Small intestine (tissue), 7 donors: Measurements from ENCODE around the gene KLHDC8B. TPM values are rescaled to one million over a fixed set of nuclear protein-coding genes. Genes with fewer than 3 reads are reported as not detected.

Experiments used
- DNase-seq, 2 donors: peaks; one replicate each; pipeline versions ENCODE4 v3.0.0 to v3.0.0-alpha.2; 2013
- FAIRE-seq: peaks from 2 replicates; lab custom pipeline; 2012; peaks lifted over from hg19 to GRCh38; lab: Jason Lieb, UNC
- H3K27ac ChIP-seq, 3 donors: one replicate each; pipeline ENCODE4 v1.5.1; 2013; ENCODE audit warnings: low read length in 2 of 3, mild to moderate bottlenecking in 2 of 3, control low read depth in 1 of 3, inconsistent platforms in 1 of 3, low read depth in 1 of 3, moderate library complexity in 1 of 3
- H3K27me3 ChIP-seq, 3 donors: one replicate each; pipeline ENCODE4 v1.6.1; 2013; ENCODE audit warnings: low read length in 3 of 3, inconsistent platforms in 1 of 3; ENCODE audit not compliant: control insufficient read depth in 3 of 3, insufficient read depth in 3 of 3
- H3K36me3 ChIP-seq, 3 donors: one replicate each; pipeline ENCODE4 v1.6.1; 2013; ENCODE audit warnings: low read length in 3 of 3, inconsistent platforms in 1 of 3, low read depth in 1 of 3, mild to moderate bottlenecking in 1 of 3, moderate library complexity in 1 of 3; ENCODE audit not compliant: control insufficient read depth in 3 of 3, insufficient read depth in 2 of 3
- H3K4me1 ChIP-seq, 3 donors: one replicate each; pipeline ENCODE4 v1.6.1; 2013; ENCODE audit warnings: low read length in 2 of 3, inconsistent platforms in 1 of 3, low read depth in 1 of 3, mild to moderate bottlenecking in 1 of 3, moderate library complexity in 1 of 3; ENCODE audit not compliant: control insufficient read depth in 3 of 3, insufficient read depth in 2 of 3
- H3K4me3 ChIP-seq, 3 donors: one replicate each; pipeline ENCODE4 v1.5.1; 2013; ENCODE audit warnings: low read length in 3 of 3, control low read depth in 1 of 3, inconsistent platforms in 1 of 3, low read depth in 1 of 3, mild to moderate bottlenecking in 1 of 3, moderate library complexity in 1 of 3
- H3K9me3 ChIP-seq, 2 donors: one replicate each; pipeline ENCODE4 v1.6.1; 2013; ENCODE audit warnings: low read depth in 1 of 2, low read length in 1 of 2; ENCODE audit not compliant: control insufficient read depth in 2 of 2, insufficient read depth in 1 of 2
- WGBS, 3 donors: extraction: QIAGEN DNeasy Blood & Tissue Kit; methylation state at CpG; one replicate each; pipeline ENCODE4 v1.1.7; 2013; 5-methylcytosine and 5-hydroxymethylcytosine counted together
- polyA plus RNA-seq, 4 donors: library from polyadenylated mRNA; stranded (reverse) in 3 of 4; unstranded in 1 of 4; fragments of 200-250 nt in 3 of 4; fragments of 120-200 nt in 1 of 4; gene quantifications; one replicate each; pipeline versions ENCODE4 v1.2.1 to v1.2.3, GENCODE V29; 2013
- donor health status: healthy with polysubstance abuse.
- donor health status: control.
- donor health status: control.
- donor health status: Bipolar disorder and iron deficiency.
- donor health status: healthy.

The KLHDC8B gene
- polyA plus RNA-seq, 4 donors = 6.3 to 58.0 (median 13.8) TPM

DNA sequence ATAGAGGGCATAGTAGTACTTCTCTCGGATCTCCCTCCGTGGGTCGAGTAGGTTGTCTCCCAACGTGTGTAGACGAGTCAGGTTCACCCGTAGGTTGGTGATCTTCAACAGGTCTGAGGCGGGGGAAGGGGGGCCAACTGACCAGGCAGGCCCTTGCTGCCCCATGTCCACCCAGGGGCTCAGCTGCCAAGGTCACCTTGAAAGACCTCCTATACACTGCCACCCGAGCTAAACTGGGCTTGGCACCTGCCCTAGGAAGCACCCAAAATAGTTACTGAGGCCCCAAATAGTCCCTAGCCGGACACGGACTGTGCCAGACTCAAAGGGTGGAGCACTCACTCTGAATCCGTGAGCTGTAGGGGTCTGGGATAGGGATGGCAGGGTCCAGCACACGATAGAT, 40.4 kb upstream of the KLHDC8B start:
- Histone ChIP-seq H3K27me3 (no peaks in the 10 kb centered on the region), H3K27ac (no peak overlapping the region), H3K4me1 (peaks cover 0 to 16% (median 4%) of the 10 kb centered on the region in 3 donors), H3K4me3 (no peak overlapping the region), H3K9me3 (no peaks in the 10 kb centered on the region), H3K36me3 (peaks cover 0 to 52% (median 0%) of the 10 kb centered on the region in 3 donors)
- 80 to 91% (median 82%) methylated on average over 12 of the region's 12 CpGs for WGBS, 3 donors
- DNase-seq = no peak
- no peak for FAIRE-seq

DNA sequence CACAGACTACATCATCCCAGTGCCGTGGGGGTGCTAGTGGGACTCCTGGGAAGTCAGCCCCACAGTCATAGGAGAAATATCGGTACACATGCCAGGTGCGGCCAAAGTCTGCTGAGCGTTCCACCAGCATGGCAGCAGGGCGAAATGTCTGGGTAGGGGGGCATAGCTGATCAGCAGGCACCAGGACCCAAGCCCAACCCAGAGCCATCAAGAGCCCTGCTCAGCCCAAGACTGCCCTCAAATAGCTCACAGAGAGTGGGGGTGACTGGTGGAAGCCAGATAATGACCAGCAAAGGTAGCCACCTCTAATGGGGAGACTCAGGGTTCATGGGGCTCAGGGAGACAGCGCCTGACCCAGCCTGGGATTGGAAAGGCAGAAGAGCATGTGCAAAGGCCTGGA, 39.8 kb upstream of the KLHDC8B start:
- no peaks in the 10 kb centered on the region for H3K9me3 ChIP-seq
- 90 to 93% (median 91%) methylated on average over 6 of the region's 6 CpGs for WGBS, 3 donors
- peak overlapping the region in 1 of 3 donors; percentile 54 for H3K4me3 ChIP-seq
- peak overlapping the region in 1 of 3 donors; percentile 92 for H3K27ac ChIP-seq
- no peak for DNase-seq
- H3K27me3 ChIP-seq = no peaks in the 10 kb centered on the region
- peaks cover 0 to 16% (median 4%) of the 10 kb centered on the region in 3 donors for H3K4me1 ChIP-seq
- FAIRE-seq = no peak
- peaks cover 0 to 47% (median 0%) of the 10 kb centered on the region in 3 donors for H3K36me3 ChIP-seq

DNA sequence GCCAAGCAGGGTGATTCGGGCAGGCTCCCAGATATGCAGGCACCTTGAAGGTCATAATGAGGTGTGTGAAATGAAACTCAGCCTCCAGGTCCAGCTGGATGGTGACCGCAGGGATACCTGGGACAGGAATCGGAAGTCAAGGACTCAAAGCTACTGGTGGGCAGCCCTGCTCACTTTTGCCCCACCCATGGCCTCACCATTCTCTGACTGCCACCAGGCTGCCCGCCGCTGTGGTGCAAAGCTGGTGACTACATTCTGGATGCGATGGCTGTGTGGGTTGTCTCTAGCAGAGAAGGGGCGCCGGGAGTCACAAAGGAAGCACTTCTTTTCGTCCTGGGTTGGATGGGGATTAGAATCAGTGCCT, 39.3 kb upstream of the KLHDC8B start:
- Histone ChIP-seq H3K9me3 (no peaks in the 10 kb centered on the region), H3K27me3 (no peaks in the 10 kb centered on the region), H3K27ac (peak overlapping the region in 2 of 3 donors; percentile 51 to 92), H3K4me3 (peak overlapping the region in 2 of 3 donors; percentile 54 to 56), H3K36me3 (peaks cover 0 to 42% (median 0%) of the 10 kb centered on the region in 3 donors), H3K4me1 (peaks cover 0 to 16% (median 4%) of the 10 kb centered on the region in 3 donors)
- 56 to 62% (median 58%) methylated on average over 9 of the region's 9 CpGs for WGBS, 3 donors
- DNase-seq (no peak), FAIRE-seq (no peak)

DNA sequence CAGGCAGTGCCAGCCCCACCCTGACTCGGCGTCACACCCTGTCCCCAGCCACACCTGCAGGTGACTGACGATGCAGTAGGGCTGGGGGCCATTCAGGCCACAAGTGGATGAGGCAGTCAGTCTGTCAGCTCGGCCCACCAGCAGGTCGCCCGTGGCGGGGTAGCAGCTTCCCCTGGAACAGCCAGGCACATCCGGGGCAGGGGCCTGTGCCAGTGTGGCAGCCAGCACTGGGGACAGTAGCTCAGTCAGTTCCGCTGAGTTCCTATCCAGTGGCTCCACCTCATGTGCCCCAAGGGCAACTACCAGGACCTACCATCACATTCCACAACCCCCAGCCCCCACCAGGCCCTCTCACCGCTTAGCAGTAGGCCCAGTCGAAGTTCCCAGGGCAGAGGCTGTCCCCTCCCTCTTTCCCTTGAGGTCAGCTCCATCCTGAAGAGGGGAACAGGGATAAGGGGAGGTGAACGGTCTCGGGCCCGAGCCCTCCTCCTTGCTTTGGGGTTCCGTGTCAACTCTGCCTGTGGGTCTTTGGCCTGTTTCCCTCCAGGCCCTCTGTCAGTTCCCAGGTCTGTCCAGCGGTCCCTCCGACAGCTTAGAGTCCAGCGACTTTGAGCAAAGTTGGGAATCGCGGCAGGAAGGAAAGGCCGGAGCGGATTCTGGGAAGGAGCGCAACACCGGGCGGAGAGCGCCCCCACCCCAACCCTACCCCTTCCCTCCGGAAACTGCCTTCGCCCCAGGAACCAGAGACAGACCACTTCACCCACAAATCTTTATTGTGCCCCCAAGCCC, 38.8 kb upstream of the KLHDC8B start, which contains the start of gene LAMB2:
Gene LAMB2 (minus strand): TSS at position 614 of the 789 bp plus-strand sequence. CDS start 183 bp downstream, at position 431.
- Histone ChIP-seq H3K9me3 (no peaks in the 10 kb centered on the region), H3K4me3 (peak within 1 kb of the TSS; percentile 43 to 56 (median 54)), H3K27me3 (no peaks in the 10 kb centered on the region), H3K4me1 (peaks cover 0 to 16% (median 4%) of the 10 kb centered on the region in 3 donors), H3K36me3 (peaks cover 0 to 42% (median 0%) of the 10 kb centered on the region in 3 donors), H3K27ac (peak within 1 kb of the TSS; percentile 38 to 92 (median 51))
- DNase-seq = peak; percentile 80 to 88
- no peak for FAIRE-seq
- 14 to 27% (median 16%) methylated on average over 28 of the region's 28 CpGs for WGBS, 3 donors

DNA sequence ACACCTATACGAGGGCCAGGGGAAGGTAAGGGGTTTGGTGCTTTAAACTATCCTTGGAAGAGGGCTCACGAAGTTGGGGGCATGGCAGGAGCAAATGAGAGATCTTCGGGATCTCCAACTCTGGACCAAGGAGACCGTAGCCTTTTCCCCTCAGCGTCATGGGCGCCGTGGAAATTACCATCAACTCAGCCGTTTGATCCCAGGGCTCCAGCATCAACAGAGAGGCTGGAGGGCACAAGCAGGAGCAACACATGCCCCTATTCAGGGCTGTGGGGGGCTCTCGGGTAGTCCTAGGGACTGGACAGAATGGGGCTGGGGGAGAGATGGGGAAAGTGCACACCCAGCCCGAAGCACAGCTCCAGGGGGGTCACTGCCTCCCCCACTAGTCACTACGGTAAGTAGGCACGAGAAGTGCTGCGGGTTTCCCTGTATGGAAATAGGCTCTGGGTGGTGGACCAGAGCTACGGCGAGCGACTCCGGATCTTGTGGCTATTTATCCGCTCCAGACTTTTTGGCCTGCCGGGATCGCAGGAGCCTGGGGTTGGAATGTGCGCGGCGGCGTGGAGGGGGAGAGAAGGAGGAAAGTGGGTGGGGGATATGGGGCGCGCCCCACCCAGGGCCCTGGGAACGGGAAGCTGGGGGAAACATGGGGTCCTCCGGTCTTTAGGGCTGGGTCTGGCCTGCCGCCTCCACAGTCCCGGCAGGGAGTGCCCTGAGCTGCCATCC, 38.0 kb upstream of the KLHDC8B start:
- Histone ChIP-seq H3K27ac (peak overlapping the region; percentile 8 to 77 (median 51)), H3K9me3 (no peaks in the 10 kb centered on the region), H3K4me1 (peaks cover 0 to 16% (median 4%) of the 10 kb centered on the region in 3 donors), H3K27me3 (no peaks in the 10 kb centered on the region), H3K36me3 (peaks cover 0 to 37% (median 0%) of the 10 kb centered on the region in 3 donors), H3K4me3 (peak overlapping the region in 2 of 3 donors; percentile 54 to 56)
- WGBS, 3 donors = 2 to 9% (median 4%) methylated on average over 29 to 30 of the region's 30 CpGs
- no peak for FAIRE-seq
- DNase-seq = peak; percentile 86 to 94

DNA sequence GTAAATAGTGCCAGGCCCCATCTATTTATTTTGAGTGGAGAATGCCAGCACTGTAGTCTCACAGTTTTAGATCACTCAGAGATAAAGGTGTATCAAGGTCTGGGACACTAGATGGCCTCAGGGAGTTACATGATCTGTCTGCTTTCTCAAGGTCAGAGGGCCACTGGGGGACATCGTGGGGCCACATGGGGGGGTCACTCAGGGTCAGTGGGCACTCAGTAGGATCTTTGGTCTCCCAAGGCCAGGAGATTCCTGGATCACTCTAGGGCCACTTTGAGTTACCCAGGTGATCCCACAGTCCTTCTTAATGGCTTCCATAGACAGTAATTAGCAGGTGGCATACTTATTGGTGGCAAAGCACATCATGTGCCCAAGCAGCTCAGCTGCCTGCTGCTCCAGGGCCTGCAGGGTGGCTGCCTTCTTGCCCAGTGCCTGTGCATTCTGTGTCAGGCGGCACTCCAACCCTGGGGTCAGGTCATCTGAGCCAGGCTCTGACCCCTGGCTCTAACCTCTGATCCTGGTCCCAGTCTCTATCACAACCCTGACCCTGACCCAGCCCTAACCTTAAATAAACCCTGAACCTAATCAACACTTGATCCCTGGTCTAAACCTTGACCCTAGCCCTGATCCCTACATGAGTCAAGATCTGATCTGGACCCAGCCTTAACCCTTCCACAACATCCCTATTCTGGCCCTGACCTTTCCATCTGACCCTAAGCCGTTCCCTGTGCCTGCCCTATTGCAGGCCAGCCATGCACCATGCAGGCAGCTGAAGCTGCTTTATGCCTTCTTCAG, 36.7 kb upstream of the KLHDC8B start:
- H3K9me3 ChIP-seq = peaks cover 0 to under 1% of the 10 kb centered on the region in 2 donors
- 55 to 65% (median 56%) methylated on average over 3 of the region's 3 CpGs for WGBS, 3 donors
- peaks cover 0 to 16% (median 4%) of the 10 kb centered on the region in 3 donors for H3K4me1 ChIP-seq
- DNase-seq = no peak
- no peaks in the 10 kb centered on the region for H3K27me3 ChIP-seq
- no peak overlapping the region for H3K4me3 ChIP-seq
- FAIRE-seq = no peak
- peaks cover 0 to 24% (median 0%) of the 10 kb centered on the region in 3 donors for H3K36me3 ChIP-seq
- no peak overlapping the region for H3K27ac ChIP-seq

DNA sequence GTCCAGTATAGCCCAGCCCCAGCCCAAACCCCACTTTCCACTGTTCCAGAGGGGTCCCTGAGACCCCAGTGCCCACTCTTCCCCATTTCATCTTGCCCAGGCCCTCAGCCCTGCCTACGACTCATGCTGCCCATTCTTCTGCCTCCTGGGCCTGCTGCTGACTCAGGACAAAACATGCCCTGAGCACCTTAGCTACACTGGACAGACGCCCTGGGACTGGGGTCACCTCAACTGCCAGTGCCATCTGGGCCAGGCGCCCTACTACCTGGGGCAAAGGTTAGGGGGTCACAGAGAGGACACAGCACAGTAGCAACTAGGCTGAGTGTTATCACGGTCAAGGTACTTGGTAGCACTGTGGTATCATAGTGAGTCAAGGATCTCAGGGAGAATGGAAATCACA, 35.9 kb upstream of the KLHDC8B start:
- no peak for FAIRE-seq
- 41 to 75% (median 61%) methylated on average over 4 of the region's 4 CpGs for WGBS, 3 donors
- DNase-seq = peak in 1 of 2 donors; percentile 32

More for the DNA sequence above, 35.9 kb upstream of the KLHDC8B start:
- no peak overlapping the region for H3K4me3 ChIP-seq
- peaks cover 0 to 16% (median 3%) of the 10 kb centered on the region in 3 donors for H3K4me1 ChIP-seq
- H3K27ac ChIP-seq = no peak overlapping the region
- H3K9me3 ChIP-seq = peaks cover 0 to 4% of the 10 kb centered on the region in 2 donors
- H3K36me3 ChIP-seq = peaks cover 0 to 15% (median 0%) of the 10 kb centered on the region in 3 donors
- no peaks in the 10 kb centered on the region for H3K27me3 ChIP-seq
